Head of caudate nucleus (tissue), 42 donors: ENCODE measurements around the gene RHOBTB1.
"Not testable (repeated sequence)": the region's sequence is repeated elsewhere in the genome, so short reads cannot be mapped to it uniquely, and the experiment has no call there.

Experiments used
- DNase-seq, 42 donors: peaks; one replicate each; pipeline versions ENCODE4 v3.0.0 to v3.0.0-alpha.2; 2020 to 2021; ENCODE audit warnings: mixed read lengths in 7 of 42
- intact Hi-C: fragments of 100-400 bp; cut with DNase I; formaldehyde crosslinking; loops from one replicate; pipeline ENCODE4 v1.15.0; 2022

The RHOBTB1 gene

DNA sequence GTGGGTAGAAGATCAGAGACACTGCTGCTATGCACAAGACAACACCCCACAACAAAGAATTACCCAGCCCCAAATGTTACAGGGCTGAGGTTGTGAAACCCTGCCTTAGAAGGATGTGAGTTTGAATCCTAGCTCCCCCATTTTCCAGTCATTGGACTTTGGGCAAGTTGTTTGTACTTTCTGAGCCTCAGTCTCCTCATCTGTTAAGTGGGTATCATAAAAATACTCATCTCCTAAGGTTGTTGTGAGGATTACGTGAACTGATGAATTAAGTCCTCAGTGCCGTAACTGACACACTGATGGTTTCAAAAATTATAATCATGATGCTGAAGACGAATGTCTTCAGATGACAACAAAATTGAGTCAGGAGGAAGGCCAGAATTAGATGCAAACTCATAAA lies 30.3 kb downstream of the RHOBTB1 start:
- intact Hi-C loops: no loop called here
- no peak for DNase-seq

DNA sequence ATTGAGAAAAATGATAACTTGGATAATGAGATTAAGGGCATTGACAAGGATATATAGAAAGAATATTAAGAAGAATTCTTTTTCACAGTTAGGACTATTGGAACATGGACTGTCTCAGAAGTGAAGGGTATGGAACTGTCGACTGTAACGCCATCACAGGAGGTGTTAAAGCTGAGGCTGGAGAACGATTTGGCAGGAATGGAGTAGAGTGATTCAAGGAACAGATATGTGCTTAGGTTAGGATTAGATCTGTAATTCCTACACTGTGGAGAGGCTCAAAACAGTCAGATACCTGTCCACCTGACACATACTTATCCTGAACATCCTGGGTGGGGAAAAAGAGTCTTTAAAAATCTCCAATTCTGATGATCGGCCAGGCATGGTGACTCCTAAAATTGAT lies 30.9 kb downstream of the RHOBTB1 start:
- DNase-seq: no peak
- intact Hi-C loops: no loop called here

DNA sequence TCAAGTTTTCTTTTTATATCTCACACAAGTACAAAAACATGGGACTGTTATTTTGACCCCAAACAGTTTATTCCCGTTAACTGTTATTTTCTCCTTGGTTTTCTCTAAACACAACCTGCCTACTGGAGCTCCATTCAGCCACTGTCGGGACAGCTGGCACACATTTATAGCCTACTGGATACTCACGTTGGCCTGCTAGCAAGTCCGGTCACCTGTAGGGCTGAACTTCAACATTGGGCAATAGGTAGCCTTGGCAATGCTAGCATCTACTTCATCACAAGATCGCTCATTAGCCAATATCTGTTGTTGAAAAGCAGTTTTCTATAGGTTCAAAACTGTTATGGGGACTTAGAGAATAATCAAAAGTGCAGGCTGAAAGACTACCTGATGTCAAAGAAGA lies 32.3 kb downstream of the RHOBTB1 start:
- DNase-seq: no peak
- intact Hi-C loops: no loop called here

DNA sequence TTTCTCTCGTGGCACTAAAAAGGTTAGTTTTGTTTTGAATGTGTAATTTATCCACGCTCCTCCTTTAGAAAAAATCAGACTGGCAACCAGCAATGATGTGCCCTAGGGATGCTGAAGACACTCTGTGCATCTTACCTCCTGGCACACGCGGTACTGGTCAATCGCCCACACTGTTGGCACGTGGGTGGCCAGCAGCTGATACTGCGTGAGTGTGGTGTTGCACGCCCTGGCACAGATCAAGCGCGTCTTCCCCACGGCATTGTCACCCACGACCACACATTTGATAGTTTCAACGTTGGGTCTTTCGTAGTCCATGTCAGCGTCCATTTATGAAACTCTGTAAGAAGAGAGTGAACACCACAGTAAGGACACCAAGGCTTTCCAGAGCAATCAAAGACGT lies 32.8 kb downstream of the RHOBTB1 start:
- DNase-seq: no peak
- intact Hi-C loops: no loop called here

DNA sequence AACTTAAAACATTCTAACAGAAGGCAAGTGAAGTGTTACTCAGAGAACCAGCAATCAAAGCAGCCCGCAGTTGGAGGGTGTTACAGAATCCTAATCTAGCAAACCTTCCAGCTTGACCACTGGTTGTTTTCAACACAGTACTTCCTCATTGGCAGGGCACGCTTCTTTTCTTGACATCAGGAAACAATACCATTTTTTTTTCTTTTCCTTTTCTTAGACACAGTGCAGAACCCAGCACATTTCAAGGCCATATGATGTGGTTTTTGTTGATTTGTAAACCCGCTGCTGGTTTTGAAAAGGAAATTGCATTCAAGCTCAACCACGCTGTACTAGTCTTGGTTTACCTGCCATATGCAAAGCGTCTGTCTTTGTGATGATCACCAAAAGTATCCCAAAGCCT lies 33.4 kb downstream of the RHOBTB1 start:
- DNase-seq: peak in 3 of 42 donors; percentile 7 to 9 (median 7)
- intact Hi-C loops: no loop called here

DNA sequence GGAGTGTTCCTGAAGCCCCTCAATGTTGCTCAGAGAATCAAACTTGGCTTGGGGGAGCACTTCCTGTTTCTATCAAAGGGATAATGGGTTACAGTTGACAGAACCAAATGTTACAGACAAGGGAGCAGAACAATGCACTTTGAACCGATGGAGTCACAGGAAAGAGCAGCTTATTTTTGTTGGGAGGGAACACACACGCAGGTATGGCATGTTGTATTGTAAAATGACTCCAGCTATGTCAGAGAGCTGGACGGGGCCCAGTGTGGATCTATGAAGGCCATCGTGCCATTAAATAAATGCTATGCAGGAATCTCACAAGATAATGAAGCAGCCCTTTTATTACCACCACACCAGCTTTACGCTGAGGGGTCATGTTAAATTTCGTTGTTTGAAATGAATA lies 35.1 kb downstream of the RHOBTB1 start:
- DNase-seq: no peak
- intact Hi-C loops: no loop called here

DNA sequence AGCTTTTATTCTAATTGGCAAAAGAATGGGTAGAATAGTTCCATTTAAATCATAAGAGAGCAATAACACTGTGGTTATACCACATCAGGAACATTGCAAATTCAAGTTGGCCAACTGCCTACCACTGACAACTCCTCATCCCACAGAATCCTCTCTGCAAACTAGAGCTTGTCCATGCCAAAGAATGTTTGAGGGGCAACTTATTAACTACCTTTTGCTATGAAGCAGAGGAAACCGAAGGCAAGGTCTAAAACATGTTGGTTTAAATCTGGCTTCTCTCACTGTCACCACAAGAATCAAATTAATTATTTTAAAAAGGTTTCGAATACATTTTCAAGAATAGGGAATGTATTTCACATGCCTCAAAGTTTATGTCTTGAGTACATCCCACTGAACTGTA lies 36.0 kb downstream of the RHOBTB1 start:
- DNase-seq: no peak
- intact Hi-C loops: no loop called here

DNA sequence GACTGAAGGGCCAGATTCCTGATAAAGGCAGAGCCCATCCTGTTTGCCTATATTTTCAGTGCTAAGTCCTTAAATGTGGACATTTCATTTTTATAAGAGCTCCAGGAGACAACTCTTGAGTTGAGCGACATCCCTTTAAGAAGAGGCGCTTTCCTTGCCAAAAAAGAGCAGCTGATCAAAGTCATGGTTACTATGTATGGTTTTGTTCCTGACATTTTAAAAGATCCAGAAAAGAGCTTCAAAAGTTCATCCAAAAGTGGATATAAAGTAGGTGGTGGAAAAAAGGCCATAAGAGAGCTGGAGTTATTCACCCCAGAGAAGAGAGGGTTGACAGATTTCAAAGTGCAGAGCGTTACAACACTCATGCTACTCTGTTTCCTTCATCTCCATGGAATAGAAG lies 36.7 kb downstream of the RHOBTB1 start:
- no peak for DNase-seq
- intact Hi-C loops: no loop called here

DNA sequence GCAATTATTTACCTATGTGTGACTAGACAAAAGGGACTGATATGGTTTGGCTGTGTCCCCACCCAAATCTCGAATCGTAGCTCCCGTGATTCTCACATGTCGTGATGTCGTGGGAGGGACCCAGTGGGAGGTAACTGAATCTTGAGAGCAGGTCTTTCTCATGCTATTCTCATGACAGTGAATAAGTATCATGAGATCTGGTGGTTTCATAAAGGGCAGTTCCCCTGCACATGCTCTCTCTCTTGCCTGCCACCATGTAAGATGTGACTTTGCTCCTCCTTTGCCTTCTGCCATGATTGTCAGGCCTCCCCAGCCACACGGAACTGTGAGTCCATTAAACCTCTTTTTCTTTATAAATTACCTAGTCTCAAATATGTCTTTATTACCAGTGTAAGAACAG lies 37.2 kb downstream of the RHOBTB1 start:
- DNase-seq, intact Hi-C loops: not testable (repeated sequence)

DNA sequence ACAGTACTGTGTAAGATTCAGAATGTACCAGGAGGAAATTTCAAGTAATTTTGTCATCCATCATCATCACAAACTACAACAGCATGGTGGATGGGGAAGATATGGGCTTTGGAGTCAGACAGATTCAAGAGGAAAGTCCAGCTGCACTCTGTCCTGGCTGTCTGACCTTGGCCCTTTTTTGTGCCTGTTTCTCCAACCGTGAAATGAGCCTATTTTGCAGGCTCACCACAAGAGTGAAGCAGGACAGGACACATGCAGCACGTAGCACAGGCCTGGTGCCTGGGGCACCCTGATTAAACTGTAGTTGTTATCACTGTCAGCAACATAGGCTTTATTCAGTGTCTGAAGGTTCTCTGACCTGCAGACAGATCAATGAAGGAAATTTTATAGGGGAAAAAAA lies 37.6 kb downstream of the RHOBTB1 start:
- no peak for DNase-seq
- intact Hi-C loops: no loop called here

DNA sequence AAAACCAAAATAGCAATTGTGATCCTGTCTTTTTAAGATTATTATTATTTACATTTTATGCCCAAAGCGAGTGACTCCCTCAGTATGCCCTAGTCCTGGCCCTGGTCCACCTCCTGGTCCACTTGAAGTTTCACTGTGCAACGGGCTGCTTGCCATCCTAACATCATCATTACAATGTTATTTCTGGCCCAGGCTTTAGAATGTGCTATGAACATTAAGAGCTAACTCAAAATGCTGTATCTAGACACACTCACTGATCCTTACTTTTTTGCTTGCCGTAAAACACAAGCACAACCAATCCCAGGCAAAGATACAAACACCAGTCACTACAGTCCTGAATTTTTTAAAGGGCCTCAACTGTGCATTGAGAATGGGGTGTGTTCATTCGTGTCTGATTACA lies 38.4 kb downstream of the RHOBTB1 start:
- intact Hi-C loops: no loop called here
- DNase-seq: no peak

DNA sequence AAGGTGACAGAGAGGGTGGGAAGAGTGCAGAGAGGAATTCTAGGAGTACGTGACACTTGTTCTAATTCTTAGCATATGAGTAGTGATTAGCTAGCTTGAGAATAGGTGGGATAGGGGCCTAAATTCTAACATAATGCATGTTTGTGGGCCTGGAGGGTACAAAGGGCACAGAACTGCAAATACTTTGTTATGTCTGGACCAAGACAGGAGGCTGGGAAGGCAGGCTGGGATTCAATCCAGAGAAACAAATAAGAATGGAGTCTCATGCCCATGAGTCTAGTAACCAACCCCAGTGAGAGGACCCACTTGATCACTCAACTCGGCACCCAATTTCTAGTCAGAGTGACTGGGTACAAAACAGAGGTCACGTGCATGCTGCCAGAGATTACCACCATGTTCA lies 40.9 kb downstream of the RHOBTB1 start:
- intact Hi-C loops: no loop called here
- DNase-seq: no peak

DNA sequence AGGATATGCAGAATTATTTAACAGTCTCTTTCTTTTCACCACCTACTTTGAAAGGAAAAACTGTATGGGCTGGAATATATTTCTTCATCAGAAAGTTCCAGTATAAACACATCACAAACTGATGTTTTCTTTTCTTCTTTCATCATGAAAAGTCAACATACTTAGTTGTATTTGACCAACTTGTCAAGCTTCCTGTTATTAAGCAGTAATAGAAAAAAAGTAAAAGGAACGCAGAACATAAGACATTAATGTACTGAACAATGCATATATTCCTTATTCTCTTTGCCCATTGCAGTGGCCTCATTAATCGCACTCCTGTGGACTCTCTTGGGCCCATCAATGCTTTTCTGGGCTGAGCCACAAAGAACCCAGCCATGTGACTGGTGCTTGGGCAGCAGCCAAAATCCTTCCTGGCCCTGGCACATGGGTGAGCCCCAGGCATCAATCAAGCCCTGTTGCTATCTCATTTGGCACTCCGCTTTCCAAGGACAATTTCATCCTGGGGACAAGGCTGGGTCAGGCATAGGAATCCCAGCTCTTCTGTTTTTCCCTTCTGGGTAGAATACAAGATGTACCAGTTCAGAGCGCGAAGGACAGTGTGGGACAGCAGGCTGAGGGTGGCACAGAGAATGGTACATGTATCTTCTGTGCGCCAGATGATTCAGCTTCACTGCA lies 42.3 kb downstream of the RHOBTB1 start:
- intact Hi-C loops: no loop called here
- peak in 40 of 42 donors; percentile 17 to 85 (median 60) for DNase-seq

DNA sequence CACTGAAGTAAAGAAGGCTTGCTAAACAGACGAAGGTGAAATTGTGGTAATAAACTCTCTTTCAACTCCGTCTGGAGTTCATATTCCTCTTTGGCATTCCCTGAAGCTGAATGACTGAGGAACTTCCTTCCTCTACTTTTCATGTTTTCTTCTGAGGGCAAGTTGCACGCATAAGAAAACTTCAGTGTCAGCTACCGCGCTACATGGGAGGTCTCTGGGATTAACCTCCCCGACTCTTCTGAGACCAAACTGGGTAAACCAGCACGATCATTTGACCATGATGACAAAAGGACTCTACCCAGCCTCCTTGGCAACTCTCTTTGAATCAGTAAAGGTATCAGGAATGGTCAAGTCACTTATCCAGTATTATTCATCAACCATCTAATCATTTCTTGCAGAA lies 44.7 kb downstream of the RHOBTB1 start:
- no peak for DNase-seq
- intact Hi-C loops: no loop called here

DNA sequence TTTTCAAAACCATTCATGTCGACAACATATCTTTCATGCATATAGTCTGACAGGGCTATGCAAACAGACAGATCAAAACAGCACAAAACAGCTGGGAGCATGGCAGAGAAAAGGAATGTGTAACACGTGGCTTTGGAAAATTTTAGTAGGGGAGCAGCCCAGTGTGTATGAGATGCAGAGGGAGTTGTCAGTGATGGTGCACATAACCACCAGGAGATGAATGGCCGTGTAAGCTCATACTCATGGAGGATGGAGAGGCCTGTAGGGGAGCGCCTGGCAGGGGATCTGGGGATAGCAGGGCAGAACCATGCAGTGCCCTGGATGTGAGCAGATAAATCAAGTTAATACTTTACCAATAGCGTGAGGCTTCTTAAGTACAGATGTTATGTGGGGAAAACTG lies 45.7 kb downstream of the RHOBTB1 start:
- intact Hi-C loops: no loop called here
- no peak for DNase-seq

DNA sequence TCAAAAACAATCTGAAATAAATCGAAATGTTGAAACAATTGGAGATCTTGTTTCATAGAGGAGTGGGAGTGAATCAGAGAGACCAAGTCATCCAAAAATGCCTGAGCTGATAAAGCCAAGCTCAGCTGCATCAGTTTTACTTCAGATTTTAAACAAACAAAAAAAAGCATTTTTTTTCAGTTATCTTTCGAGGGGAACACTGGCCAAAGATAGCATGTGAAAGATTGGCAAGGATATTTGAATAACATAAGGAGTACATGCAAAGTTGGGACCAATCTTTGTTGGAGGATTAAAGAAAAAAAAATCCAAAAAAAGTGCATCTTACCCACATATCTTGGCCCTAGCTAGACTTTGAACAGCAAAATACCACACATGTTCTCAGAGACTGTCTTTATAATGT lies 47.2 kb downstream of the RHOBTB1 start:
- no peak for DNase-seq

DNA sequence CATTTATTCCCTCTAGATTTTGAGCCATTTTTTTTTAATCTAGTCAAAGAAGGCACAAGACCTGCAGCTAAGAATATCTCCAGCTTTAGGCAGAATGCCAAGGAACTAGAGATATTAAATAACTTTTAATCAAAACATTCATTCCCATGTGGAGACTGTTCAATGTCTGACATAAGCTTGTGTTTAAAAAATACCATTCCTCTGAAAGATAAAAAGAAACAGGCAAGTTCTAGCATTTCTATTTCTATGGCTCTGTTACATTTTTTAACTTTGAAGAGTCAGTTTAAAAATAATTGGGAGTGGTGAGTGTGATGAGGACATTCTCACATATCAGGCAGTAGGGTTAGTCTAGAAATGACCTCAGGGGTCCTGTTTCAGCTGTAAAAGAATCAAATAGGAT lies 48.0 kb downstream of the RHOBTB1 start:
- intact Hi-C loops: no loop called here
- DNase-seq: no peak

More for the DNA sequence above, 47.2 kb downstream of the RHOBTB1 start:
- intact Hi-C loops: no loop called here

DNA sequence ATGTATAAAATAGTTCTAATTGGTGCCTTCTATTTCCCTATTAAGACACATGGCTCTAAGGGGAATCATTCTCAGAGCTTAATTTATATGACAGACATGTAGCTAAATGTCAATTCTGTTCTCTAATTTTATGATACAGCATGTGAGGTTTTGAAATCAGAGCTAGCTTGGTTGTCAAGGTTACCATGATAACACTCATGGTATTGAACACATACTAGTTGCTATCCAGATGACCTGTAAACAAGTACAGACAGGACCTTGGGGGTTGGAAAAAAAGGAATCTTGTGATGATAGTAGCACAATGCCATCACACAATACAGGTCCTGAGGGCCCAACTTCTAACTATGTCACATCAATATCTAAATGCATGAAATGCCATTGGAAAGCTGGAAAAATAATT lies 49.2 kb downstream of the RHOBTB1 start:
- DNase-seq: no peak
- intact Hi-C loops: no loop called here

DNA sequence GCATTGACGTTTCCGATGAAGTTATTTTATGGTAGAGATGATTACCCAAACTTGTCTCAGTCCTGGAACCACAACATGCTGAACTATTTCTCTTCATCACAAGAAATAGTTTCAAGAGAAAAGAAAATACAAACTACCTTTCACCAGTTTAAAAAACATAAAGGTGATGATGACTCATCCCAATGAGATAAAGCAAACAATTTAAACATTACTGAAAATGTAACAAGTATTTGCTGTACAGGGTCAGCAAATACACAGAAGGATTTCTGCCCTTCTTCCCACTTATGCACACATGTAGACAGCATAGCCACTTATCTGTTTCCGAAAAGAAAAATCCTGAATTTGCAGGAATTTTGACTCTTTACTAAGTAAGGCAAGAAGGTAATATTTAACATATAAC lies 50.8 kb downstream of the RHOBTB1 start:
- no peak for DNase-seq
- intact Hi-C loops: no loop called here

DNA sequence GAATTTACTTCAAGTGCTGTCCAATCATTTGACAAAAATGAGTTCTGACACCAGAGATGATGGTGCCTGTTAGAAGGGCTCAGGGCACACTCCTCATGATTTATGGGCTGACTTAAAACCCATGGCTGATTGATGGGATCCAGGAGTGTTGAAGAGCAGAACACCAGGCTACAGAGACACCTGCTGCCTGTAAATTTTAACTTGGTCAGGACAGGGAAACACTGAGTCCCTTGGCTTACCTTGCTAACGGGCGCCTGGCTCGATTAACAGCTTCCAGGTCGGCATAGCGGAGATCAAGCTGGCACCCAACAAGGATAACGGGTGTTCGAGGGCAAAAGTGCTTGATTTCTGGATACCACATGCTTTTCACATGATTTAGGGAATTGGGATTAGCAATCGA lies 51.4 kb downstream of the RHOBTB1 start:
- intact Hi-C loops: no loop called here

DNA sequence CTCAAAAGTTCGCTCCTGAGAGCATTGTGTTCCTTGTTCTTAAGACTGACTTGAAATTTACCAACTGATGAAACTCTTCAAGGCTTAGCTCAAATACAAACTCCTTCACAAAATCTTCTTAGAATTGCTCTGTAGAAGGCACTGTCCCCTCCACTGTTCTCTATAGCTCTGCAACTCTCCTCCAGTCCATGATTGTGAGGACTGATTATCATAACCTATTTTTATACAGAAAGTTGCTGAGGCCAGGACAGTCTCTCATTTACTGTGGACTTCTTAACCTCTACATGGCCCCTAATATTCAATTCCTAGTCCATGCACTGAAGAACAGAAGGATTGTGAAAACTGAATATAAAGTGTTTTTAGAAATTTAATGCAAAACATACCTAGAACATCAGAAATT lies 53.2 kb downstream of the RHOBTB1 start:
- intact Hi-C loops: no loop called here
- DNase-seq: no peak

More for the DNA sequence above, 51.4 kb downstream of the RHOBTB1 start:
- DNase-seq: no peak

DNA sequence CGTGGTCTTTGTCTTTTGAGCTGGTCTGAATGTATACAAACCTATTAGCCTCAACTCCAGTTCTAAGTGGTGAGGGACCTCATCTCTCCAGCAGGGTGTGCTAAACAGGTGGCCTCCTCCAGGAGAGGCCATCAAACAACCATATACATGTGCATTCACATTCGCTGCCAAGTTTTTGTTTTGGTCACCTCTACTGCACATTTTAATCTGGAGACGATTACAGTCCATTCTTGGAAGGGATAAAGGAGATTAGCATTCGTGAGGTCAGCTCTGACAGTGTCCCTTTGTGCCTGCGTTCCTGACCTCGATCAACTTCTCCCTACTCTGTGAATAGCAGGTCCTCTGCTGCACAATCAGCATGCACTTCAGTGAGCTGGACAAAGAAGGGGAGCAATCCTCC lies 60.8 kb downstream of the RHOBTB1 start:
- intact Hi-C loops: no loop called here
- peak in 1 of 42 donors; percentile 52 for DNase-seq
